Measurements from ENCODE around the gene SKI. TPM values are rescaled to one million over a fixed set of nuclear protein-coding genes. Genes with fewer than 3 reads are reported as not detected.
A peak's percentile ranks its signal among the peaks of the same experiment; 100 is the strongest.

The SKI gene
- total RNA-seq, 1 experiment from 2014 or later = 13.1 TPM

DNA sequence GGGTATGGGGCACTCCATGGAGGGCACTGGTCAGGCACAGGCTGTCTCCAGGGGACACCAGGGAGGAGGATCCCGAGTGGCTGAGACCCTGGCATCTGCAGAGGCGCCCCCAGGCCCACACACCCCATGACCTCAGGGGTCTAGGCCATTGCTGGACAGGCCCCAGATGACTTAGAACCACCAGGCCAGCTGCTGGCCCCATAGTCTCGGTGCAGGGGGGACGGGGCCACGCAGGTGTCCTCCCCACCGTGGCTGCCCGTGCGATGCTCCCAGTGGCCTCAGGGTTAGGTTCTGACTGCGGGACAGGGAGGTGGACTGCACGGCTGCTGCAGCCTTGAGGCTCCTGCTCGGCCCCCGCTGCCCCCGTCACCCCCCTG is 119.3 kb downstream of the SKI start:
- peak in 1 of 2 experiments; percentile 1 for DNase-seq
- Histone ChIP-seq H3K9me3 (replicated peaks) (no peaks in the 10 kb centered on the region), H3K27ac (no peak overlapping the region), H3K27me3 (peaks cover 21% of the 10 kb centered on the region), H3K36me3 (no peaks in the 10 kb centered on the region), H3K4me1 (peaks cover 5% of the 10 kb centered on the region; the same call in 1 of the 2 replicates), H3K4me3 (no peak overlapping the region)

GRCh38 chr1:2347896-2348295 is 119.8 kb downstream of the SKI start:
- Histone ChIP-seq H3K36me3 (no peaks in the 10 kb centered on the region), H3K9me3 (replicated peaks) (no peaks in the 10 kb centered on the region), H3K27ac (no peak overlapping the region), H3K27me3 (peaks cover 26% of the 10 kb centered on the region), H3K4me3 (no peak overlapping the region), H3K4me1 (peaks cover 5% of the 10 kb centered on the region; the same call in 1 of the 2 replicates)
- peak in 1 of 2 experiments; percentile 4 for DNase-seq

- H3K36me3 ChIP-seq = no peaks in the 10 kb centered on the region
- H3K4me3 ChIP-seq = no peak overlapping the region
- H3K4me1 ChIP-seq = peaks cover 9% of the 10 kb centered on the region; the same call in 1 of the 2 replicates
- no peaks in the 10 kb centered on the region for H3K9me3 ChIP-seq (replicated peaks)
- DNase-seq = peak in 1 of 2 experiments; percentile 3
- no peak overlapping the region for H3K27ac ChIP-seq
- peaks cover 30% of the 10 kb centered on the region for H3K27me3 ChIP-seq
Observed at GRCh38 chr1:2348346-2349325, 120.5 kb downstream of the SKI start.

DNA sequence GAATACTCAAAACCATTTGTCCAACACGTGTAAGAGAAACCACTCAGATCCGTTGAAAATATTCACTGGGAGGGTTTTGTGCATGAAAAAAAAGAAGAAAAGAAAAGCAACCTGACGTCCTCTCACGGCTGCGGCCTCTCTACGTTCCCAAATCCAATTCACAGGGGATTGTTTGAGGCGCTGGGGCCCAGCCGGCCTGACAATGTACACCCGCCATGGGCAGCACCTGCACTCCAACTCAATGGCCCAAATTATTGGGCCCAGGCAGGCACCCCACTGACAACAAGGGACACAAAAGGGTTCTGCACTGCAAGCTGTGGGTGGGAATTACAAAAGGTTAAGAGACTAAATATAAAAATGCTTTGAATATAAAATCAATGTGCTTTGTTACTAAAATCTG is 121.7 kb downstream of the SKI start:
- H3K36me3 ChIP-seq = no peaks in the 10 kb centered on the region
- peaks cover 20% of the 10 kb centered on the region for H3K27me3 ChIP-seq
- no peaks in the 10 kb centered on the region for H3K9me3 ChIP-seq (replicated peaks)
- no peak overlapping the region for H3K4me3 ChIP-seq
- DNase-seq = peak in 1 of 2 experiments; percentile 0
- peaks cover 6% of the 10 kb centered on the region for H3K4me1 ChIP-seq
- H3K27ac ChIP-seq = no peak overlapping the region

- no peaks in the 10 kb centered on the region for H3K36me3 ChIP-seq
- peaks cover 13% of the 10 kb centered on the region for H3K4me1 ChIP-seq
- H3K27ac ChIP-seq = no peak overlapping the region
- no peaks in the 10 kb centered on the region for H3K9me3 ChIP-seq (replicated peaks)
- peaks cover 20% of the 10 kb centered on the region for H3K27me3 ChIP-seq
- no peak overlapping the region for H3K4me3 ChIP-seq
- no peak for DNase-seq
Observed at GRCh38 chr1:2350501-2350900, 122.4 kb downstream of the SKI start.

- H3K27ac ChIP-seq = no peak overlapping the region
- peaks cover 20% of the 10 kb centered on the region for H3K27me3 ChIP-seq
- H3K4me1 ChIP-seq = peaks cover 16% of the 10 kb centered on the region
- H3K4me3 ChIP-seq = no peak overlapping the region
- no peaks in the 10 kb centered on the region for H3K9me3 ChIP-seq (replicated peaks)
- H3K36me3 ChIP-seq = no peaks in the 10 kb centered on the region
- DNase-seq = no peak
Observed at GRCh38 chr1:2350911-2351655, 123.0 kb downstream of the SKI start.

GRCh38 chr1:2351723-2352122 is 123.6 kb downstream of the SKI start:
- no peak for DNase-seq
- Histone ChIP-seq H3K27ac (no peak overlapping the region), H3K4me1 (peaks cover 16% of the 10 kb centered on the region), H3K9me3 (replicated peaks) (no peaks in the 10 kb centered on the region), H3K36me3 (no peaks in the 10 kb centered on the region), H3K4me3 (no peak overlapping the region), H3K27me3 (peaks cover 20% of the 10 kb centered on the region)

GRCh38 chr1:2352341-2352896 is 124.3 kb downstream of the SKI start:
- Histone ChIP-seq H3K36me3 (no peaks in the 10 kb centered on the region), H3K9me3 (replicated peaks) (no peaks in the 10 kb centered on the region), H3K4me1 (peaks cover 16% of the 10 kb centered on the region), H3K27ac (no peak overlapping the region), H3K27me3 (peaks cover 20% of the 10 kb centered on the region), H3K4me3 (no peak overlapping the region)
- DNase-seq = no peak

DNA sequence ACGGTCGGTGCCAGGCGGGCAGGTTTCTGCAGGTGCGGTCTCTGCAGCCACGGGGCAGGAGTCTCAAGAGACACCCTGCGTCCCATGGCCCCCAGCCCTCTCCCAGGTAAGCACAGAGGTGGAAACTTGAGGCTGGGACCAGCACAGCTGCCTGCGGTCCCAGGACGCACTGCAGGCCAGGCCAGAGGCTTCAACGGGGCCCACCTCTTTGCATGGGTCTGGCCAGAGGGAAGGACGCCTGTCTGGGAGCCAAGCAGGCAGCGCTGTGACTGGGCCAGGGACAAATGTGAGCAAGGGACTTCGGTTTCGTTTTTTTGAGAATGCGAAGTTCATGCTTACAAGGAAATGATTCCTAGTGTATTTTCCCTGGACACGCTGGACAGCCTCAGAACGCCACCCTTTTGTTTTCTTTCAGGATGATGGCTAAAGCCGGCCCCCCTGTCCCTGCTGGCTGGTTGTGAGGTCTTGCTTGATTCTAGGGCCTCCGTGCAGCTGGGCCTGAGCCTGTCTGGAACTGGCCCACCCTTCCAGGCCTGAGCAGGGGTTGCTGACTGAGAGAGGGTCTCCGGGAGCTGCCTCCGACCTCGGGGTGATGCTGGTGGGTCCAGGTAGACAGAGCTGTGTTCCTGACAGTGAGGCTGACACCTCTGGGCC is 124.9 kb downstream of the SKI start:
- H3K27me3 ChIP-seq = peaks cover 20% of the 10 kb centered on the region
- no peak for DNase-seq
- no peak overlapping the region for H3K4me3 ChIP-seq
- no peak overlapping the region for H3K27ac ChIP-seq
- peaks cover 16% of the 10 kb centered on the region for H3K4me1 ChIP-seq
- no peaks in the 10 kb centered on the region for H3K36me3 ChIP-seq
- H3K9me3 ChIP-seq (replicated peaks) = no peaks in the 10 kb centered on the region

GRCh38 chr1:2353551-2354438 is 125.7 kb downstream of the SKI start:
- Histone ChIP-seq H3K9me3 (replicated peaks) (no peaks in the 10 kb centered on the region), H3K27me3 (peaks cover 20% of the 10 kb centered on the region), H3K4me3 (no peak overlapping the region), H3K27ac (no peak overlapping the region), H3K4me1 (peaks cover 16% of the 10 kb centered on the region), H3K36me3 (no peaks in the 10 kb centered on the region)
- no peak for DNase-seq

GRCh38 chr1:2354511-2355372 is 126.6 kb downstream of the SKI start:
- peaks cover 16% of the 10 kb centered on the region for H3K4me1 ChIP-seq
- no peaks in the 10 kb centered on the region for H3K9me3 ChIP-seq (replicated peaks)
- no peak overlapping the region; the same call in 1 of the 2 replicates for H3K27ac ChIP-seq
- H3K4me3 ChIP-seq = no peak overlapping the region
- no peak for DNase-seq
- H3K27me3 ChIP-seq = peaks cover 20% of the 10 kb centered on the region
- H3K36me3 ChIP-seq = no peaks in the 10 kb centered on the region

- H3K9me3 ChIP-seq (replicated peaks) = no peaks in the 10 kb centered on the region
- H3K36me3 ChIP-seq = no peaks in the 10 kb centered on the region
- H3K27me3 ChIP-seq = peaks cover 20% of the 10 kb centered on the region
- no peak overlapping the region; the same call in 1 of the 2 replicates for H3K27ac ChIP-seq
- no peak overlapping the region for H3K4me3 ChIP-seq
- H3K4me1 ChIP-seq = peaks cover 16% of the 10 kb centered on the region
- peak in 1 of 2 experiments; percentile 46 for DNase-seq
Observed at GRCh38 chr1:2355373-2356261, 127.5 kb downstream of the SKI start.
